GM18951 (cell line): ENCODE results near the gene SLC46A1.

Source experiments
- POLR2A ChIP-seq: IDR thresholded peaks from 4 replicates; pipeline ENCODE4 v1.6.1; 2011; ENCODE audit warnings: mild to moderate bottlenecking; ENCODE audit not compliant: insufficient read length, insufficient read depth; ENCODE audit errors: extremely low read depth
- in situ Hi-C: fragments of 300-500 bp; cut with MboI; formaldehyde crosslinking; loops from one replicate; pipeline ENCODE4 v1.12.0; 2022; ENCODE audit warnings: low sequenced_read_pairs, mixed read lengths, inconsistent platforms; ENCODE audit not compliant: unreplicated experiment

Gene SLC46A1

DNA sequence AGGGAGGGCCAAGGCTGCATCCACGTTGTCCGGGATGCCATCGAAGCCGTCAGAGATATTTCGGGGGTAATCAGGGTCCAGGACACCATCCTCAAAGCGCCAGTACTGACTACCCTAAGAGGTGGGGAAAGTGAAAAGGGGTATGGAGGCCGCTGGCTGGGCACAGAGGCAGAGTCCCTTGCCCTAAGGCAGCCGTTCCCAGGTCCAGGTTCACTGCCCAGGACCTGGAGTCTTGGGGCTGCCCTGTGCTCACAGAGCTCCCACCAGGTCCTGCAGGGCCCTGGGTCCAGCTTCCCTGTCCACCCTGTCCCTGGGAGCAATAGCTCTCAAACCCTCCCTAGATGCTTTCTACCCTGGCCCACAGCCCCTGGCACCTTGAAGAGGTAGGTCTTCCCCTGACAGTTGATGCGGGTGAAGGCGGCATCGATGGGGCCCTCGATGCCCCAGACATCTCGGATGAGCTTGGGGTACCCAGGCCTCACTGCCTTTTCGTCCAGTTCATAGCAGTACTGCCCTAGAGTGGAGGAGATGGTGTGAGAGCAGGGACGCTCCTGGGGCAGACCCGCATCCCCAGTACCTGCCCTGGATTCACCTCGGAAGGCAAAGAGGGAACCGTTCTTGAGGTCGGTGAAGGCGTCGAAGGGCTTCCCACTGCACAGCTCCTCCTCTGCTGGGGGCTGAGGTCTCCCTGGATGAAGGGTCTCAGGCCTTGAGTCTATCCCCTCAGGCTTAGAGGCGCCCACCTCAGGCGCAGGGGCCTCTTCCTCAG, 36.9 kb downstream of the SLC46A1 start:
- in situ Hi-C loops: no loop called here
- no peak for TF ChIP-seq POLR2A

DNA sequence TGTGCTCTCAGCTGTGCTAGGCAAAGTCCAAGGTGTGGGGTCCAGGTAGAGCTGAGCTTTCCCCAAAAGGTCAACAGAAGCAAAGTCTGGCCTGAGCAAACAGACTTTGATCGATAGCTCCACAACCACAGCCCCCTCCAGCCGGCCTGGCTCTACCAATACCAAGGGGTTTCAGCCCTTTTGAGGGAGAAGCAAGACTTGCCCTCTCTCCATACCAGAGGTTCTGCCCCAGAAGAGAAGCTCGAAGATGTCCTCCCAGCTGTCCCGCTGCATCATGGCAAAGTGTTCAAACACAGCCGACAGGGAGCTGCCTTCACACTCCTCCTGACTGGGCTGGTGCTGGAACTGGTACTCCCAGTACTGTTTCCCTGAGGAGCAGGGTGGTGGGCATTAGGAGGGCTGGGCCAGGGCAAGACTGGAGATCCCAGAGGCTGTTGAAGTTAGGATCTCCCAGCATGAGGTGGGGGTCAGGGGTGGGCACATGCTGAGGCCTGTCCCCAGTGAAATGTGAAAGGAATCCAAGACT, 37.6 kb downstream of the SLC46A1 start:
- in situ Hi-C loops: no loop called here

GRCh38 chr17:28367641-28368305, 38.2 kb downstream of the SLC46A1 start:
- in situ Hi-C loops: no loop called here
- TF ChIP-seq POLR2A: no peak

More for the DNA sequence above, 37.6 kb downstream of the SLC46A1 start:
- no peak for TF ChIP-seq POLR2A

DNA sequence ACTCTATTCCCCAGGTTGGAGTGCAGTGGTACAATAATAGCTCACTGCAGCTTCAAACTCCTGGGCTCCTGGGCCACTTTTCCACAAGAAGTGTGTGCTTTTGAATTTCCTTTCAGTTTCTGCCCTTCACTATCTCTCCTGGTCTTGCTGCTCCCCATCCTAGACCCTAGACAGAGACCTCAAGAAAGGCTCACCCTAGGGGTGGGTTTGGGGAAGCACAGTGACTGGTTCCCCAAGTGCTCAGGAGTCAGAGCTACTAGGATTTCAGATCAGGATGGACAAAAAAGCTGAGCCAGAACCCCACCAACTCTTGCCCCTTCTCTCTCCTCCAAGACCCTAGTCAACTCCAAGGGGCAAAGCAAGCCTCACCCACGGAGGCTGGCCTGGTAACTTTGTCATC, 39.4 kb downstream of the SLC46A1 start:
- TF ChIP-seq POLR2A: no peak
- in situ Hi-C loops: no loop called here

GRCh38 chr17:28365487-28365886, 40.5 kb downstream of the SLC46A1 start:
- in situ Hi-C loops: no loop called here
- no peak for TF ChIP-seq POLR2A

DNA sequence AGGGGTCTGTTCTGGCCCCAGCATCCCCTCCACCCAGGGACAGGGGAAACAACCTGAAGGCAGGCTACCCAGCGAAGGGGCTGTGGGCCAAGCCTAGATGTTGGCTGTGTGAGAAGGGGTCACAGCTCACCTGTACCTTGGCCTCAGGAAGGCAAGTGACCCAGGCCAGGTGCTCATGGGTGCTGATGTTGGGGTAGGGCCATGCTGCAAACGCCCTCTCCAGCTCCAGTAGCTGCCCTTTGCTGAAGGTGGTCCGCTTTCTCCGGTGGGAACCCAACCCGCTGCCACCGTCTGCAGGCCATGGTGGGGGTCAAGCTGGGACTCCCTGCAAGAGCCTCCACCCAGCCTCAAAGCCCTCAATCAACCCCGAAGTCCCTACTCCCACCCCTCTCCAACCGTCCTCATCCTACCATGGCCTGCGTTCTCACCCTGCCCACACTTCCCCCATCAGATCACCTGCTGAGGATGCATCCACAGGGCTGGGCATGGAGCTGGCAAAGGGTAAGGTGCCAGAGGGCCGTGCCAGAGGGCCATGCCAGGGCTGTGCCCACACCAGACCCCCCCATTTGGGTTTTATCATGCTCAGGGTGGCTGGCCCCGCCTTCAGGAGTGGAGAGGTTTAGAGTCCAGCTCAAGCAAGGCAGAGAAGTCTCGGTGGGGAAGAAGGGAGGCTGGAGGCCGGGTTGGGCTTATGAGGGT, 41.2 kb downstream of the SLC46A1 start, which contains the start of gene SEBOX:
SEBOX (minus strand) TSS at position 535 of the 699 bp plus-strand sequence; CDS start at position 487, 48 bp downstream.
- no peak for TF ChIP-seq POLR2A
- in situ Hi-C loops: no loop called here

GRCh38 chr17:28363776-28364650, 42.0 kb downstream of the SLC46A1 start:
- no peak for TF ChIP-seq POLR2A
- in situ Hi-C loops: no loop called here

DNA sequence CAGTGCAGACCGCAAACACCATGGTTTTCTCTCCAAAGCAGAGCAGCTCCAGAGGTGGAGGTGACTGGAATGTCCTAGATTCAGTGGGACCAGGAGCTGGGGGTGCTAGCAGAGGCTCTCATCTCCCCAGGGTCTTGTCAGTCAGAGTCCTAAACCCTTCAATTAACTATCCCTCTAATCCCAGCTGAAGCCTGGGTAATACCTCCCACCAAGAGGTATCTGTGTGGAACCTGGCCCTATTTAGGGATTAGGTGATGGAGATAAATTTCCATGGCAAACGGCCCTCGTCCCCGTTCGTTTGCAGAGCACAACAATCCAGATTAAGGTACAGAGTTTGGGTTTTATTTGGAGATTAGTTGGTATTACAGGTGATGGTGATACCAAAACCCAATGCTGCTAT, 42.8 kb downstream of the SLC46A1 start:
- no peak for TF ChIP-seq POLR2A
- in situ Hi-C loops: no loop called here

GRCh38 chr17:28357901-28358197, 48.2 kb downstream of the SLC46A1 start:
- no peak for TF ChIP-seq POLR2A
- in situ Hi-C loops: no loop called here

DNA sequence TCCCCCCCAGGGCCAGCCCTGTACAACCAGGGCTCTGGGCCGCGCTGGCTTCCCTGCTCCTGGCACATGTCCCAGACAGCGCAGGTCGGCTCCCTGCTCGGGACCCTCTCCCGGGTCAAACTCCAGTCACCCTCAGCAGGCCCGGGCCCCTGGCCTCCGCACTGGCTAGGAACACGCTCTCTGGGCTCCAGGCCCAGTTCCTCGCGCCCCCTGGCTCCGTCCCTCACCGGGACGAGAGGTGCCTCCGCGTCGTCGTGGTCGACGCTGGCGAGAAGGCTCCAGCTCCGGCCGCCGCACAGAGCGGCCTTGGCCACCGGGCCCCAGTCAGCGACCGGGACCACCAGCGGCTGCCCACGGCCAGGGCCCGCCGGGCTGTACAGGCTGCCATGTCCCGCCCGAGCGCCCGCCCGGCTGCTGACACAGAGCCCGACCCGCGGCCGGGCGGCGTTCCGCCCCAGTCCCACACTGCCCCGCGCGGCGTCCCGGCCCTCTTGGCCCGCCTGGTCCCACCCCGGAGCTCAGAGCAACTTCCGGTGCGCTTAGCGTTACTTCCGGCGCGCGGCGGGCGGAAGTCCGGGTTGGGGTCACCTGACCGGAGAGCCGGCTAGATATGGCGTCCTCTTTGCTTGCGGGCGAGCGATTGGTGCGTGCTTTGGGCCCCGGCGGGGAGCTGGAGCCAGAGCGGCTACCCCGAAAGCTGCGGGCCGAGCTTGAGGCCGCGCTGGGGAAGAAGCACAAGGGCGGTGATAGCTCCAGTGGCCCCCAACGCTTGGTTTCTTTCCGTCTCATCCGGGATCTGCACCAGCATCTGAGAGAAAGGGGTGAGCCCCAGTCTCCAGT, 48.7 kb downstream of the SLC46A1 start, which contains the start of gene POLDIP2:
POLDIP2 (minus strand) TSS at position 467 of the 840 bp plus-strand sequence; CDS start at position 388, 79 bp downstream.
- in situ Hi-C loops: no loop called here
- TF ChIP-seq POLR2A: peak; percentile 98

DNA sequence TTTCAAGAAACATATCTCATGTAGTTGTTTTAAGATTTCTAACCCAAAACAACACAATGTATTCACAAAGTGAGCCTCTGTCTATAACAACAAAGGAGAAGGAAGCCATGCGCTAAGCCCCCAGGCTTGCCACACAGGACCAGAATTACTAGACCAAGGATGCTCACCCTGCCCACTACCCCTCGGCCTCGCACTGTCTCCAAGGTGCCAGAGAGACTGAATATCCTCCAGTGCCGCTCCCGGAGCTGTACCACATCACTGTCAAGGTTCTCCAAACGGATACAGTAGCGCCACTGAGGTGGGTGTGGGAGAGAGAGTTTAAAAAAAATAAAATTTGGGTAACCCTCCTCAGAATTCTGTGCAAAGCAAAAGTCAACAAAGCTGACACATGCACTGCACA, 55.7 kb downstream of the SLC46A1 start:
- no peak for TF ChIP-seq POLR2A
- in situ Hi-C loops: no loop called here

GRCh38 chr17:28348979-28349378, 57.0 kb downstream of the SLC46A1 start:
- in situ Hi-C loops: no loop called here

More at GRCh38 chr17:28348979-28349378, 57.0 kb downstream of the SLC46A1 start:
- TF ChIP-seq POLR2A: no peak
